Fibroblast of lung (primary cell): ENCODE data around the gene ETNK2.

Experiments
- CTCF ChIP-seq, 2 donors: IDR thresholded peaks in 1 of 2; conservative IDR thresholded peaks in 1 of 2; 1 replicate in 1 of 2; 2 replicates in 1 of 2; pipeline ENCODE4 v1.5.1; 2011 to 2012; ENCODE audit warnings: low read length in 2 of 2, control low read depth in 1 of 2, inconsistent platforms in 1 of 2, low read depth in 1 of 2, mild to moderate bottlenecking in 1 of 2
- EZH2 ChIP-seq: IDR thresholded peaks from 2 replicates; pipeline ENCODE4 v1.5.1; 2012; ENCODE audit warnings: low read length, control low read depth, mild to moderate bottlenecking; ENCODE audit errors: missing control alignments

- TF ChIP-seq CTCF (conservative IDR thresholded peaks at IDR 0.05 in 1 of 2, IDR thresholded peaks at IDR 0.05 in 1 of 2; ENCODE audit: low read depth in 1 of 2, low read length in 2 of 2), result peak; percentile 62 to 78
- no peak for TF ChIP-seq EZH2
Measured at GRCh38 chr1:204128964-204129896, 22.6 kb downstream of the ETNK2 start.
